Fibroblast of the aortic adventitia (primary cell): Measurements from ENCODE around the gene CHST3. TPM values are rescaled to one million over a fixed set of nuclear protein-coding genes. Genes with fewer than 3 reads are reported as not detected.

Experiments
- DNase-seq: peaks from one replicate; pipeline ENCODE4 v3.0.0-alpha.2; 2010; ENCODE audit warnings: low read depth
- H3K4me3 ChIP-seq: 2 replicates; pipeline ENCODE4 v1.5.1; 2011; ENCODE audit warnings: low read depth, mild to moderate bottlenecking, control low read depth, low read length, moderate library complexity
- CTCF ChIP-seq: IDR thresholded peaks from 2 replicates; pipeline ENCODE4 v1.5.1; 2011; ENCODE audit warnings: mild to moderate bottlenecking, low read length, control low read depth, inconsistent platforms; ENCODE audit not compliant: insufficient read depth
- total RNA-seq: library from RNA; depleted of rRNA; stranded (reverse); fragments of >200 nt; gene quantifications from 2 replicates; pipeline ENCODE4 v1.2.3, GENCODE V29; 2012; ENCODE audit warnings: low replicate concordance

Gene CHST3
- total RNA-seq, 1 donor, result 19.3 TPM

GRCh38 chr10:72011976-72012512 is 47.8 kb downstream of the CHST3 start:
- no peak for TF ChIP-seq CTCF
- no peak for DNase-seq
- no peak overlapping the region for H3K4me3 ChIP-seq

- DNase-seq, result no peak
- H3K4me3 ChIP-seq, result no peak overlapping the region
- TF ChIP-seq CTCF, result no peak
Measured at GRCh38 chr10:72012796-72013195, 48.6 kb downstream of the CHST3 start.

GRCh38 chr10:72013202-72013945 is 49.2 kb downstream of the CHST3 start:
- H3K4me3 ChIP-seq, result no peak overlapping the region
- no peak for DNase-seq
- no peak for TF ChIP-seq CTCF

DNA sequence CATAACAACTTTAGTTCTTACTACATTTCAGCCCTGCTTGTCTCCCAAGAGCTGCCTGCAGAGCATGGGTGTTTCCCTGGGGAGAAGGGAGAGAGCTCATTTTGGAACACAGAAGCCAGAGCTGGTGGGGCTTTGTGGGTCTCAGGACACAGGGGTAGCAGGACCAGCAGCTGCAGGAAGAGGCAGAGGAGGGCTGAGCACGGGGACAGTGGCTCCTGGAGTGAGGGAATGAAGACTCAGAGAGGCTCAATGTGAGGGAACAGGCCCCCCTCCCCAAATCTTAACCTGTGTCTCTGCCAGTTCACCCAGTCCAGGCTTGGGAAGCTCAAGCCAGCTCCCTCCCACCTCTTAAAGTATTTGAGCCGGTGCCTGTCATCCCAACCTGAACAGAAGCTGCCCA is 50.0 kb downstream of the CHST3 start:
- TF ChIP-seq CTCF, result no peak
- no peak for DNase-seq
- H3K4me3 ChIP-seq, result no peak overlapping the region

DNA sequence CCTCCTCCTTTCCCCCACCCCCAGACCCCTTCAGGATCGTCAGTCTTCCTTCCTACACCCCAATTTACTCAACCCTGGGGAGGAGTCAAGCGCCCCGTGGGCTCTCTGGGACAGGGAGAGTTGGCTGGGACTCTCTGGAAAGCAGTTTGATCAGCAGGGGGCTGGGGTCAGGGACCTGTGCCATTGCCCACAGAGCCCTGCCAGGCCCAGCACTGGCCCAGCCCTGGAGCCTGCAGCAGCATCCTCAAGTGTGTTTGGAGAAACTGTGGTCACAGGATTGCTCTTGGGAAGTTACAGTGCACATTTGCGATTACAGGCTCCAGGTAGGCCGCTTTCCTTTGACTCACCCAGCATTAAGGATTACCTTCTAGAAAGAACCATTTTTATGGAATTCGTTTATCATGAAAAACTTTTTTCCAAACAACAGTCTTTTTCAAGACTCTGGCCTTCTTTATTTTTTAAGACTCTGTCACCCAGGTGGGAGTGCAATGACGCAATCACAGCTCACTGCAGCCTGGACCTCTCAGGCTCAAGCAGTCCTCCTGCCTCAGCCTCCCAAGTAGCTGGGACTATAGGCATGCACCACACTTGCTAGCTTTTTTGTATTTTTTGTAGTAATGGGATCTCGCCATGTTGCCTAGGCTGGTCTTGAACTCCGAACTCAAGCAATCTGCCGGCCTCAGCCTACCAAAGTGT is 50.7 kb downstream of the CHST3 start:
- TF ChIP-seq CTCF, result no peak
- no peak overlapping the region for H3K4me3 ChIP-seq
- DNase-seq, result no peak

- no peak for DNase-seq
- TF ChIP-seq CTCF, result no peak
Measured at GRCh38 chr10:72015841-72016240, 51.6 kb downstream of the CHST3 start.

More at GRCh38 chr10:72015841-72016240, 51.6 kb downstream of the CHST3 start:
- H3K4me3 ChIP-seq, result no peak overlapping the region
